Activated CD8-positive, alpha-beta T cell treated with anti-CD3 and anti-CD28 coated beads for 36 hours (primary cell): Measurements from ENCODE around the gene SH3BP2. TPM values are rescaled to one million over a fixed set of nuclear protein-coding genes. Genes with fewer than 3 reads are reported as not detected.
"Not testable (repeated sequence)": the region's sequence is repeated elsewhere in the genome, so short reads cannot be mapped to it uniquely, and the experiment has no call there.

Source experiments
- ATAC-seq: fragments of 200-7000 bp; cut with Tn5 transposase; one replicate; pipeline ENCODE4 v1.10.0; 2021; ENCODE audit warnings: mild to moderate bottlenecking, moderate library complexity
- CTCF ChIA-PET: fragments of 350-600 bp; sonication (Branson Sonifier 250); formaldehyde crosslinking; loops from one replicate; lab custom pipeline; 2021; ENCODE audit warnings: antibody characterized with exemption; lab: Charles Lee
- POLR2A ChIA-PET: fragments of 350-600 bp; sonication (Branson Sonifier 250); formaldehyde crosslinking; loops from one replicate; lab custom pipeline; 2021; ENCODE audit warnings: antibody characterized with exemption; lab: Charles Lee
- DNase-seq: peaks from one replicate; pipeline ENCODE4 v3.0.0-alpha.2; 2020
- H3K27ac Mint-ChIP-seq: one replicate; pipeline ENCODE4 v1.8.0; 2021; ENCODE audit warnings: mild to moderate bottlenecking, mixed read lengths
- H3K27me3 Mint-ChIP-seq: one replicate; pipeline ENCODE4 v1.8.0; 2021; ENCODE audit warnings: mixed read lengths
- H3K36me3 Mint-ChIP-seq: one replicate; pipeline ENCODE4 v1.8.0; 2021; ENCODE audit warnings: low read depth, mixed read lengths
- H3K4me1 Mint-ChIP-seq: one replicate; pipeline ENCODE4 v1.8.0; 2021; ENCODE audit warnings: low read depth, mixed read lengths
- H3K4me3 Mint-ChIP-seq: one replicate; pipeline ENCODE4 v1.8.0; 2021; ENCODE audit warnings: mild to moderate bottlenecking, moderate library complexity, mixed read lengths
- H3K9me3 Mint-ChIP-seq: one replicate; pipeline ENCODE4 v1.8.0; 2021; ENCODE audit warnings: mixed read lengths
- intact Hi-C: fragments of 100-400 bp; cut with micrococcal nuclease; formaldehyde crosslinking; loops from one replicate; pipeline ENCODE4 v1.10.0; 2022
- total RNA-seq, 2 experiments: library from RNA; stranded (reverse); gene quantifications; one replicate each; pipeline ENCODE4 v1.2.3, GENCODE V29; 2021
- TF ChIP-seq, protein P1 (sequence below): fragments of 200-600 bp; IDR thresholded peaks from one replicate; pipeline ENCODE4 v1.8.0; 2022; ENCODE audit warnings: antibody characterized with exemption, mild to moderate bottlenecking

Gene SH3BP2
- total RNA-seq, 2 experiments from 2014 or later, result 54.8 to 59.0 TPM

DNA sequence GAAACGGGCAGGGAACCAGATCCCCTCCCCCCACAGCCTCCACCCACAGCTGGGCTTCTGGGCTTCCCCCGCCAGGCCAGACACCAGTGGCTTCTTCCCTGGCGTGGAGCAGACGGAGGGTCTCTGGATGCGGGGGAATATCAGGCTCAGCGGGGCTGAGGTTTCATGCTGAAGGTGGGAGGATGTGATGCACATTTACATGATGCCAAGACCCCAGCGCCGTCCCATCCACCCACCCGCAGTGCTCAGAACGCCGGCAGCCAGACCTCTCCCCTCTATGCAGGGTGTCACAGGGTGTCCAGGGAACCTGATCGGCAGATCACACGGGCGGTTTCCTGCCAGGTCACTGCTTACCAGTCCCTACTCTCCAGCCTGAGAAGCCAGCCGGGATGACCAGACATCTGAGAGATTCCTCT is 24.0 kb upstream of the SH3BP2 start:
- CTCF ChIA-PET, result no interaction called here

DNA sequence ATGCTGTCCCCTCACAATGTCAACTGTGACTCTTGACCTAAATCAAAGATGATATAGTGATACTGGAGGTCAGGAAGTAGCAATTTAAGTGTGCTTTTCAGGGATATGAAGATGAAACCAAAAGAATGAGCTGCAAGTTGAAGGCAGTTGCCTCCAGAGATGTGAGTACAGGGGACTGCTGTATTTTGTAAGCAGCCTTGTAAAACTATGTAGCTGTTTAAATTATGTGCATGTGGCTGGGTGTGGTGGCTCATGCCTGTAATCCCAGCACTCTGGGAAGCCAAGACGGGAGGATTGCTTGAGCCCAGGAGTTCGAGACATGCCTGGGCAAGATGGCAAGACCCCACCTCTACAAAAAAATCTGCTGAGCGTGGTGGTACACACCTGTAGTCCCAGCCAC is 21.6 kb upstream of the SH3BP2 start:
- peak; percentile 55 for ATAC-seq
- H3K4me1 Mint-ChIP-seq, result peaks cover 25% of the 10 kb centered on the region
- H3K36me3 Mint-ChIP-seq, result no peaks in the 10 kb centered on the region
- H3K27ac Mint-ChIP-seq, result peak overlapping the region; percentile 53
- POLR2A ChIA-PET, result interaction anchor here (0.6 to 1.2 kb wide), 5 partner anchors 11 to 166 kb away, joined by 3 to 4 read pairs (median 3); no protein-coding TSS in a partner anchor
- H3K27me3 Mint-ChIP-seq, result no peaks in the 10 kb centered on the region
- CTCF ChIA-PET, result interaction anchor here (0.7 to 1.6 kb wide), 2 partner anchors 10 to 15 kb away, joined by 3 to 5 read pairs; no protein-coding TSS in a partner anchor
- intact Hi-C loops, result no loop called here
- no peak for DNase-seq
- TF ChIP-seq, protein P1, sequence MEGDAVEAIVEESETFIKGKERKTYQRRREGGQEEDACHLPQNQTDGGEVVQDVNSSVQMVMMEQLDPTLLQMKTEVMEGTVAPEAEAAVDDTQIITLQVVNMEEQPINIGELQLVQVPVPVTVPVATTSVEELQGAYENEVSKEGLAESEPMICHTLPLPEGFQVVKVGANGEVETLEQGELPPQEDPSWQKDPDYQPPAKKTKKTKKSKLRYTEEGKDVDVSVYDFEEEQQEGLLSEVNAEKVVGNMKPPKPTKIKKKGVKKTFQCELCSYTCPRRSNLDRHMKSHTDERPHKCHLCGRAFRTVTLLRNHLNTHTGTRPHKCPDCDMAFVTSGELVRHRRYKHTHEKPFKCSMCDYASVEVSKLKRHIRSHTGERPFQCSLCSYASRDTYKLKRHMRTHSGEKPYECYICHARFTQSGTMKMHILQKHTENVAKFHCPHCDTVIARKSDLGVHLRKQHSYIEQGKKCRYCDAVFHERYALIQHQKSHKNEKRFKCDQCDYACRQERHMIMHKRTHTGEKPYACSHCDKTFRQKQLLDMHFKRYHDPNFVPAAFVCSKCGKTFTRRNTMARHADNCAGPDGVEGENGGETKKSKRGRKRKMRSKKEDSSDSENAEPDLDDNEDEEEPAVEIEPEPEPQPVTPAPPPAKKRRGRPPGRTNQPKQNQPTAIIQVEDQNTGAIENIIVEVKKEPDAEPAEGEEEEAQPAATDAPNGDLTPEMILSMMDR, result no peak
- H3K9me3 Mint-ChIP-seq, result peaks cover 2% of the 10 kb centered on the region
- no peak overlapping the region for H3K4me3 Mint-ChIP-seq

More for the DNA sequence above, 24.0 kb upstream of the SH3BP2 start:
- H3K9me3 Mint-ChIP-seq, result peaks cover 2% of the 10 kb centered on the region
- no peaks in the 10 kb centered on the region for H3K27me3 Mint-ChIP-seq
- H3K4me3 Mint-ChIP-seq, result no peak overlapping the region
- DNase-seq (no peak), ATAC-seq (no peak)
- TF ChIP-seq, protein P1, result no peak
- intact Hi-C loops, result loop anchor here (5.0 kb wide), 1 partner anchor 168 kb away; no protein-coding TSS in a partner anchor
- no peaks in the 10 kb centered on the region for H3K36me3 Mint-ChIP-seq
- peaks cover 28% of the 10 kb centered on the region for H3K4me1 Mint-ChIP-seq
- POLR2A ChIA-PET, result interaction anchor here (0.6 to 1.2 kb wide), 2 partner anchors 12 to 187 kb away, joined by 3 read pairs; no protein-coding TSS in a partner anchor
- H3K27ac Mint-ChIP-seq, result no peak overlapping the region

DNA sequence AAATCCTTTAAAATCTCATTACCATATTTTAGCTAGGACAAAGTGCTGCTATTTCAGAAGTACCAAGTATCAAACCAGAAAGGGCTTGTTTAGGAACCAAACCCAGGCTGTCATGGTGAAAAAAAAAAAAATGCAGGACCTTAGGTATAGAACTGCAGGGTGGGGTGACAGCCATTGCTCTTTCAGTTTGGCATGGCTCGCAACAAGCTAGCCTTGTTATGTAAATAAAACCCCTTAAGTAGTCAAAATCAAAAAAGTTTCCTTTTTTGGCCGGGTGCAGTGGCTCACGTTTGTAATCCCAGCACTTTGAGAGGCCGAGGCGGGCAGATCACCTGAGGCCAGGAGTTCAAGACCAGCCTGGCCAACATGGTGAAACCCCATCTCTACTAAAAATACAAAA is 12.2 kb upstream of the SH3BP2 start:
- DNase-seq, intact Hi-C loops, ATAC-seq, H3K27ac Mint-ChIP-seq, H3K4me3 Mint-ChIP-seq, POLR2A ChIA-PET, H3K36me3 Mint-ChIP-seq, H3K27me3 Mint-ChIP-seq: not testable (repeated sequence)
- Mint-ChIP-seq H3K4me1 (peaks cover 14% of the 10 kb centered on the region), H3K9me3 (peaks cover 19% of the 10 kb centered on the region)
- CTCF ChIA-PET, result interaction anchor here (1.9 to 2.2 kb wide), 2 partner anchors 10 to 14 kb away, joined by 5 to 8 read pairs; no protein-coding TSS in a partner anchor

DNA sequence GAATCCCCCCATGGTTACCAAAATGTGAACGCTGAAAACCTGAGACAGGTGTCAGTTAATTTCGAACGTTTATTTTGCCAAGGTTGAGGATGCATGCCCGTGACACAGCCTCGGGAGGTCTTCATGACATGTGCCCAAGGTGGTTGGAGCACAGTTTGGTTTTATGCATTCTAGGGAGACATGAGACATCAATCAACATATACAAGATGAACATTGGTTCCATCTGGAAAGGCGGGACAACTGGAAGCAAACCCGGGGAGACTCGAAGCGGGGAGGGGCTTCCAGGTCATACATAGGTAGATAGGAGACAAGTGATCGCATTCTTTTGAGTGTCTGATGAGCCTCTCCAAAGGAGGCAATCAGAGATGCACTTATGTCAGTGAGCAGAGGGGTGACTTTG is 11.0 kb upstream of the SH3BP2 start:
- Mint-ChIP-seq H3K4me3 (no peak overlapping the region), H3K36me3 (no peaks in the 10 kb centered on the region), H3K9me3 (peaks cover 19% of the 10 kb centered on the region), H3K27me3 (no peaks in the 10 kb centered on the region), H3K27ac (no peak overlapping the region), H3K4me1 (peaks cover 26% of the 10 kb centered on the region)
- POLR2A ChIA-PET, result interaction anchor here (0.6 to 2.1 kb wide), 3 partner anchors 17 to 180 kb away, joined by 3 to 5 read pairs (median 3); no protein-coding TSS in a partner anchor
- ATAC-seq (no peak), DNase-seq (no peak)
- TF ChIP-seq, protein P1, result no peak
- CTCF ChIA-PET, result interaction anchor here (0.6 to 2.2 kb wide), 3 partner anchors 11 to 256 kb away, joined by 3 to 8 read pairs (median 5); no protein-coding TSS in a partner anchor
- intact Hi-C loops, result no loop called here

DNA sequence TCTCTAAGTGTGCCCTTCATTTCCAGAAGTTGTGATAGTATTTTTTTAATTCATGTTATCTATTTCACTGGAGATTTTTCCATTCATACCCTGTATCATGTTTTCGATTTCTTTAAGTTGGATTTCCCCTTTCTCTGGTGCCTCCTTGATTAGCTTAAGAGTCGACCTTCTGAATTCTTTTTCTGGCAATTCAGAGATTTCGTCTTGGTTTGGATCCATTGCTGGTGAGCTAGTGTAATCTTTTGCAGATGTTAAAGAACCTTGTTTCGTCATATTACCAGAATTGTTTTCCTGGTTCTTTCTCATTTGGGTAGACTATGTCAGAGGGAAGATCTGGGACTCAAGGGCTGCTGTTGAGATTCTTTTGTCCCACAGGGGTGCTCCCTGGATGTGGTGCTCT is 9.1 kb upstream of the SH3BP2 start:
- TF ChIP-seq, protein P1, result no peak
- ChIA-PET POLR2A (interaction anchor here (1.0 to 2.1 kb wide), 4 partner anchors 14 to 28 kb away, joined by 3 to 5 read pairs (median 4); no protein-coding TSS in a partner anchor), CTCF (interaction anchor here (0.9 to 1.6 kb wide), 3 partner anchors 13 to 165 kb away, joined by 3 to 4 read pairs (median 4); no protein-coding TSS in a partner anchor)
- intact Hi-C loops, result no loop called here
- no peak for ATAC-seq
- no peaks in the 10 kb centered on the region for H3K27me3 Mint-ChIP-seq
- peaks cover 19% of the 10 kb centered on the region for H3K9me3 Mint-ChIP-seq
- no peak for DNase-seq
- H3K27ac Mint-ChIP-seq, result no peak overlapping the region
- H3K36me3 Mint-ChIP-seq, result no peaks in the 10 kb centered on the region
- no peak overlapping the region for H3K4me3 Mint-ChIP-seq
- peaks cover 42% of the 10 kb centered on the region for H3K4me1 Mint-ChIP-seq
